ENCODE measurements around the gene CCL23. TPM values are rescaled to one million over a fixed set of nuclear protein-coding genes. Genes with fewer than 3 reads are reported as not detected.

The CCL23 gene
- total and polyA plus RNA-seq, 2 experiments from 2014 or later, result not detected

DNA sequence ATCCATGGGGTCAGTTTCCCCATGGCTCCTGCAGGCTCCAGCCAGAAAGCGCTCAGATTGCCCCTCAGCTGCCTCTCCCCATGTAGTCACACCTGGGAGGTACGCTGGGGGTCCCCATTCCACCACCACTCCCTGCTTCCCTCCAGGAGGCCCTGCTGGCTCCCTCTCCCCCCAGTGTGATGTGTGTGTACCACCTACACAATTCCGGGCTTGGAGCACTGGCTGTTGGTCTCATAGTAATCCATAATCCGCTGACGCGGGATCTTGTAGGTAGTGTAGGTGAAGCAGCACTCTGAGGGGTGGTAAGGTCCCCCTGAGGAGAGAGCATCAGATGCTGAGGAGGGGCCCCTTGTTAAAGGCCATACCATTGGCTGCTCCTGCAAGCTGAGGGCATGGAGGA lies 33.6 kb downstream of the CCL23 start:
- TF ChIP-seq, protein P1, sequence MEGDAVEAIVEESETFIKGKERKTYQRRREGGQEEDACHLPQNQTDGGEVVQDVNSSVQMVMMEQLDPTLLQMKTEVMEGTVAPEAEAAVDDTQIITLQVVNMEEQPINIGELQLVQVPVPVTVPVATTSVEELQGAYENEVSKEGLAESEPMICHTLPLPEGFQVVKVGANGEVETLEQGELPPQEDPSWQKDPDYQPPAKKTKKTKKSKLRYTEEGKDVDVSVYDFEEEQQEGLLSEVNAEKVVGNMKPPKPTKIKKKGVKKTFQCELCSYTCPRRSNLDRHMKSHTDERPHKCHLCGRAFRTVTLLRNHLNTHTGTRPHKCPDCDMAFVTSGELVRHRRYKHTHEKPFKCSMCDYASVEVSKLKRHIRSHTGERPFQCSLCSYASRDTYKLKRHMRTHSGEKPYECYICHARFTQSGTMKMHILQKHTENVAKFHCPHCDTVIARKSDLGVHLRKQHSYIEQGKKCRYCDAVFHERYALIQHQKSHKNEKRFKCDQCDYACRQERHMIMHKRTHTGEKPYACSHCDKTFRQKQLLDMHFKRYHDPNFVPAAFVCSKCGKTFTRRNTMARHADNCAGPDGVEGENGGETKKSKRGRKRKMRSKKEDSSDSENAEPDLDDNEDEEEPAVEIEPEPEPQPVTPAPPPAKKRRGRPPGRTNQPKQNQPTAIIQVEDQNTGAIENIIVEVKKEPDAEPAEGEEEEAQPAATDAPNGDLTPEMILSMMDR (IDR thresholded peaks at IDR 0.05; ENCODE audit: low read depth, low read length), result no peak
- no peaks in the 10 kb centered on the region for H3K9me3 ChIP-seq (ENCODE audit: low read depth)
- no peaks in the 10 kb centered on the region for H3K27me3 ChIP-seq
- no peak for DNase-seq (ENCODE audit: low read depth in 1 of 2, low spot score in 1 of 2)
- H3K4me1 ChIP-seq (ENCODE audit: low read depth), result no peaks in the 10 kb centered on the region
- H3K36me3 ChIP-seq, result no peaks in the 10 kb centered on the region
- H3K27ac ChIP-seq, result no peak overlapping the region
- H3K4me3 ChIP-seq, result no peak overlapping the region

DNA sequence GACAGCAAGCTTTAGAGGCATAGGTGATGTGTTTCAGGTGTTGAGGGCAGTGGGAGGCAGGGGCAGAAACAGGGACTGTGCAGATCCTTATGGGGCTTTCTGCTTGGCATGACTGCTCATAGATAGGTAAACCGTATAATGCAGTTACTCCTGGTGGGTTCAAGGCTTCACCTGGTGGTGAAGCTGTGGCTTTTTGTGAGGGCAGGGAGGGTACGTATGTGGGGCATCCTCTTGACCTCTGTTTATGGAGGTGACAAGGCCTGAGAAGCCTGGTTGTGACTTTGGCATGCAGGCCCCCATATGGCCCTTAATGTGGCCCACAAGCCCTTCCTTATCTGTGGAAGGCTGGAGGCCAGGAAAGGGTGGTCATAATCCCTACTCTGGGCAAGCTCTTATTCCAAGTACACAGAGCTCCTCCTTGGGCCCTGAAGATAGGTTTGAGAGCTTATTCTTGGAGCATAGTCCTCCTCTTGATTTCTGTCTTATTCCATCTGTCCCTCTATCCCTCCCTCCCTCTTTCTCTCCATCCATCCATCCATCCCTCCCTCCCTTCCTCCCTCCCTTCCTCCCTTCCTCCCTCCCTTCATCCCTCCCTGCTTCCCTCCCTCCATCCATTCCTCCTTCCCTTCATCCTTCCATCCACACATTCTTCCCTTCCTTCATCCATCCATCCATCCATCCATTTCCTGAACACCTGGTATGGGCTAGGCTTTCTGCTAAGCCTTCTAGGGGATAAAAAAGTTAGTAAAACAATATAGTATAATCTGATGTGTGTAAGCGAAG lies 35.2 kb downstream of the CCL23 start:
- H3K9me3 ChIP-seq (ENCODE audit: low read depth), result no peaks in the 10 kb centered on the region
- no peaks in the 10 kb centered on the region for H3K27me3 ChIP-seq
- H3K27ac ChIP-seq, result no peak overlapping the region
- DNase-seq (ENCODE audit: low read depth in 1 of 2, low spot score in 1 of 2), result no peak
- H3K4me3 ChIP-seq, result no peak overlapping the region
- no peaks in the 10 kb centered on the region for H3K36me3 ChIP-seq
- no peaks in the 10 kb centered on the region for H3K4me1 ChIP-seq (ENCODE audit: low read depth)
- TF ChIP-seq, protein P1 (IDR thresholded peaks at IDR 0.05; ENCODE audit: low read depth, low read length), result no peak

DNA sequence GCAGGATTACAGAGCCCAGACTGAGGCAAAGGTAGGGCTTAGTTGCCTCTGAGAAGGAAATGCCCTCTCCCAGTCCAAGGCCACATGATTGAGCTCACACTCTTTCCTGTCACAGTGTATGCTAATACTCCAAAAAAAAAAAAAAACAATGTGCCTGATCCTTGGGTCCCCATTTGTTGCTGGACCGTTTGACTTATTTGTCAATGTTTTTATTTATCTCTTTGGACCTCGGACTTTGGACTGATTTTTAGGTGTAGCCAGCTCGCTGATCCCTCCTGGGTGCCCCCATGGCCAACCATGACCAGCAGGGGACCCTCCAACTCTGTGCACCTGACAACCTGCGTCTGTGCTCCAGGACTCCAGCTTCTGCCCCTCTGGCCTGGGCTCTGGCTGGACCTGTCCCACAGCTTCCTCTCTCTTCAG lies 35.9 kb downstream of the CCL23 start:
- Histone ChIP-seq H3K4me1 (ENCODE audit: low read depth) (no peaks in the 10 kb centered on the region), H3K9me3 (ENCODE audit: low read depth) (no peaks in the 10 kb centered on the region), H3K27ac (no peak overlapping the region), H3K4me3 (no peak overlapping the region), H3K27me3 (no peaks in the 10 kb centered on the region), H3K36me3 (no peaks in the 10 kb centered on the region)
- TF ChIP-seq, protein P1 (IDR thresholded peaks at IDR 0.05; ENCODE audit: low read depth, low read length), result no peak
- no peak for DNase-seq (ENCODE audit: low read depth in 1 of 2, low spot score in 1 of 2)

DNA sequence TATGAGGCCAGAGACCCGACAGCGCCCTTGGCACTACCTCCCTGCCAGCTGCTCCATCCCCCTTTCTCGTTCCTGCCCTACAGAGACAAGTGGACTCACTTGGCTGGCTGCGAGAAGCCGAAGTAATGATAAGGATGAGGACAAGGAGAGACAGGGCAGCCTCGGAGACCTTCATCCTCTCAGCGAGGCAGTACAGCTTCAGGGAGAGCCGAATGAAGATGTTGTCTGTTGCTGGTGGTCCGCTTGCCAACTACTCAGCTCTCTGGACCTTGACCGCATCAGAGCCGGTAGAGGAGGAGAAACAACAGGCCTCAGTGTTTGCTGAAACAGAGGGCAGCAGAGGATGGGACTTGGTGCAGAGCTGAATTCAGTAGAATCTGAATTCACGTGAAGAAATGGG lies 36.5 kb downstream of the CCL23 start, which contains the start of gene CCL16:
Gene CCL16, minus strand, starts transcription at position 252 of the 400 bp plus-strand sequence. Its CDS starts 77 bp downstream, at position 175.
- Histone ChIP-seq H3K36me3 (no peaks in the 10 kb centered on the region), H3K27ac (no peak within 1 kb of the TSS), H3K4me3 (no peak within 1 kb of the TSS), H3K9me3 (ENCODE audit: low read depth) (no peaks in the 10 kb centered on the region), H3K4me1 (ENCODE audit: low read depth) (no peaks in the 10 kb centered on the region), H3K27me3 (no peaks in the 10 kb centered on the region)
- DNase-seq (ENCODE audit: low read depth in 1 of 2, low spot score in 1 of 2), result no peak
- TF ChIP-seq, protein P1 (IDR thresholded peaks at IDR 0.05; ENCODE audit: low read depth, low read length), result no peak

DNA sequence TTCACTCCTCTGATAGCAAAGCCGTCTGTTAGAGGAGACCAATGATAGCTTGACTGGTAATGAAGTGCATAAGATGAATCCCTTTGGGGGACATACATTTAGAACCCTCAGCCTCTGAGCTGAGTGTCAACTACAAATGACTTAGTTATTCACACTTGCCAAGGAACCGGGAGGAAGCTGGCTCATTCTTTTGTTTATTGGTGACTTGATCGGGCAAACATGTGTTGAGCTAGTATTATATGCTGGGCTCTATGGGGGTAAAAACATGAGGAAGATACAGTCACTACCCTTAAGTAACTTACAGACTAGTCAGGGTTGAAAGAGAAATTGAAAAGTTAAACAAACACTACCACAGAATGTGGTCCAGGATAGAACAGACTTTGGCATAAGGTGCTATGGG lies 39.4 kb downstream of the CCL23 start:
- DNase-seq (ENCODE audit: low read depth in 1 of 2, low spot score in 1 of 2), result no peak
- H3K4me1 ChIP-seq (ENCODE audit: low read depth), result no peaks in the 10 kb centered on the region
- TF ChIP-seq, protein P1 (IDR thresholded peaks at IDR 0.05; ENCODE audit: low read depth, low read length), result no peak
- no peak overlapping the region for H3K4me3 ChIP-seq
- no peaks in the 10 kb centered on the region for H3K9me3 ChIP-seq (ENCODE audit: low read depth)
- no peaks in the 10 kb centered on the region for H3K36me3 ChIP-seq
- H3K27ac ChIP-seq, result no peak overlapping the region
- no peaks in the 10 kb centered on the region for H3K27me3 ChIP-seq

All from cardiac muscle cell (in vitro differentiated cells and primary cell).